H9 (cell line): ENCODE data around the gene PHACTR1. TPM values are rescaled to one million over a fixed set of nuclear protein-coding genes. Genes with fewer than 3 reads are reported as not detected.

ENCODE experiments used
- DNase-seq: peaks from one replicate; pipeline ENCODE4 v3.0.0-alpha.2; 2017
- H2AFZ ChIP-seq: one replicate; pipeline ENCODE4 v1.6.1; 2013; ENCODE audit warnings: mild to moderate bottlenecking, low read length, control low read depth, moderate library complexity
- H2AK5ac ChIP-seq: 2 replicates; pipeline ENCODE4 v1.6.1; 2013; ENCODE audit warnings: low read length, control low read depth, mixed read lengths; ENCODE audit not compliant: insufficient read length
- H2BK120ac ChIP-seq: one replicate; pipeline ENCODE4 v1.6.1; 2013; ENCODE audit warnings: low read depth, mild to moderate bottlenecking, low read length, control low read depth, inconsistent platforms; ENCODE audit not compliant: poor library complexity, severe bottlenecking
- H2BK12ac ChIP-seq: 2 replicates; pipeline ENCODE4 v1.6.1; 2013; ENCODE audit warnings: low read length, control low read depth, mixed read lengths, low read depth; ENCODE audit not compliant: insufficient read length
- H2BK15ac ChIP-seq: 2 replicates; pipeline ENCODE4 v1.6.1; 2013; ENCODE audit warnings: low read depth, low read length, control low read depth
- H2BK20ac ChIP-seq: one replicate; pipeline ENCODE4 v1.6.1; 2013; ENCODE audit warnings: low read depth, mild to moderate bottlenecking, low read length, control low read depth, inconsistent platforms; ENCODE audit not compliant: poor library complexity, severe bottlenecking
- H2BK5ac ChIP-seq: 2 replicates; pipeline ENCODE4 v1.6.1; 2013; ENCODE audit warnings: low read length, control low read depth, mixed read lengths; ENCODE audit not compliant: insufficient read length
- H3K14ac ChIP-seq: 2 replicates; pipeline ENCODE4 v1.6.1; 2013; ENCODE audit warnings: low read length, control low read depth; ENCODE audit not compliant: insufficient read depth
- H3K18ac ChIP-seq: 2 replicates; pipeline ENCODE4 v1.6.1; 2013; ENCODE audit warnings: low read depth, mild to moderate bottlenecking, mixed read lengths, low read length, control low read depth; ENCODE audit not compliant: insufficient read length
- H3K23ac ChIP-seq: 2 replicates; pipeline ENCODE4 v1.6.1; 2013; ENCODE audit warnings: low read length, control low read depth, mixed read lengths, low read depth; ENCODE audit not compliant: insufficient read length
- H3K23me2 ChIP-seq: 2 replicates; pipeline ENCODE4 v1.6.1; 2013; ENCODE audit warnings: low read depth, mild to moderate bottlenecking, mixed read lengths, low read length, control low read depth; ENCODE audit not compliant: insufficient read length, poor library complexity, severe bottlenecking
- H3K27ac ChIP-seq: 2 replicates; pipeline ENCODE4 v1.5.1; 2013; ENCODE audit warnings: low read length, control low read depth, mixed read lengths, low read depth; ENCODE audit not compliant: insufficient read length
- H3K27me3 ChIP-seq: 2 replicates; pipeline ENCODE4 v1.6.1; 2013; ENCODE audit warnings: low read length, control low read depth, inconsistent platforms; ENCODE audit not compliant: insufficient read depth
- H3K4ac ChIP-seq: 2 replicates; pipeline ENCODE4 v1.6.1; 2013; ENCODE audit warnings: low read depth, mild to moderate bottlenecking, control low read depth, inconsistent platforms, low read length, moderate library complexity
- H3K4me1 ChIP-seq: 2 replicates; pipeline ENCODE4 v1.6.1; 2013; ENCODE audit warnings: low read length, control low read depth, inconsistent platforms; ENCODE audit not compliant: insufficient read depth
- H3K4me2 ChIP-seq: 2 replicates; pipeline ENCODE4 v1.6.1; 2013; ENCODE audit warnings: low read length, control low read depth, mixed read lengths; ENCODE audit not compliant: insufficient read length, insufficient read depth
- H3K56ac ChIP-seq: 2 replicates; pipeline ENCODE4 v1.6.1; 2013; ENCODE audit warnings: low read depth, mild to moderate bottlenecking, mixed read lengths, low read length, control low read depth; ENCODE audit not compliant: insufficient read length
- H3K79me1 ChIP-seq: 2 replicates; pipeline ENCODE4 v1.6.1; 2013; ENCODE audit warnings: low read depth, mild to moderate bottlenecking, moderate library complexity, low read length, control low read depth, inconsistent platforms; ENCODE audit not compliant: insufficient read depth, poor library complexity, severe bottlenecking
- H3K79me2 ChIP-seq: 2 replicates; pipeline ENCODE4 v1.6.1; 2013; ENCODE audit warnings: low read length, control low read depth, inconsistent platforms; ENCODE audit not compliant: insufficient read depth
- H3K9ac ChIP-seq: 2 replicates; pipeline ENCODE4 v1.6.1; 2013; ENCODE audit warnings: low read length, control low read depth, mixed read lengths; ENCODE audit not compliant: insufficient read length; ENCODE audit errors: extremely low read depth
- H3K9me3 ChIP-seq: one replicate; pipeline ENCODE4 v1.6.1; 2013; ENCODE audit warnings: low read depth, low read length, inconsistent platforms; ENCODE audit not compliant: control insufficient read depth
- H3T11ph ChIP-seq: one replicate; pipeline ENCODE4 v1.6.1; 2013; ENCODE audit warnings: mild to moderate bottlenecking, low read length, control low read depth, inconsistent platforms
- H4K20me1 ChIP-seq: one replicate; pipeline ENCODE4 v1.6.1; 2013; ENCODE audit not compliant: control insufficient read depth, insufficient read length, insufficient read depth
- H4K5ac ChIP-seq: 2 replicates; pipeline ENCODE4 v1.6.1; 2013; ENCODE audit warnings: low read depth, mild to moderate bottlenecking, mixed read lengths, low read length, control low read depth; ENCODE audit not compliant: insufficient read length
- H4K8ac ChIP-seq: replicated peaks from 2 replicates; pipeline ENCODE4 v1.6.1; 2013; ENCODE audit warnings: low read length, control low read depth, mixed read lengths, low read depth; ENCODE audit not compliant: insufficient read length
- H4K91ac ChIP-seq: 2 replicates; pipeline ENCODE4 v1.6.1; 2013; ENCODE audit warnings: low read depth, mild to moderate bottlenecking, moderate library complexity, mixed read lengths, low read length, control low read depth; ENCODE audit not compliant: insufficient read length
- H3K27ac Mint-ChIP-seq, 3 experiments: 2 replicates in 2 of 3; 3 replicates in 1 of 3; pipeline ENCODE4 v1.8.0; 2020 to 2021; ENCODE audit warnings: mixed read lengths in 3 of 3, mild to moderate bottlenecking in 1 of 3, moderate library complexity in 1 of 3
- H3K27me3 Mint-ChIP-seq: 2 replicates; pipeline ENCODE4 v1.8.0; 2021; ENCODE audit warnings: low read depth, mild to moderate bottlenecking, moderate library complexity, mixed read lengths
- H3K36me3 Mint-ChIP-seq, 3 experiments: 2 replicates in 2 of 3; 3 replicates in 1 of 3; pipeline ENCODE4 v1.8.0; 2020 to 2021; ENCODE audit warnings: low read depth in 3 of 3, mixed read lengths in 3 of 3; ENCODE audit not compliant: insufficient read depth in 1 of 3
- H3K4me1 Mint-ChIP-seq, 2 experiments: 2 replicates each; pipeline ENCODE4 v1.8.0; 2020; ENCODE audit warnings: mixed read lengths in 2 of 2
- H3K4me3 Mint-ChIP-seq, 2 experiments: 2 replicates in 1 of 2; 3 replicates in 1 of 2; pipeline ENCODE4 v1.8.0; 2020 to 2021; ENCODE audit warnings: mild to moderate bottlenecking in 2 of 2, mixed read lengths in 2 of 2, moderate library complexity in 1 of 2
- H3K9me3 Mint-ChIP-seq, 2 experiments: 2 replicates in 1 of 2; 3 replicates in 1 of 2; pipeline ENCODE4 v1.8.0; 2020; ENCODE audit warnings: mild to moderate bottlenecking in 2 of 2, mixed read lengths in 2 of 2, moderate library complexity in 1 of 2
- WGBS: extraction: QIAGEN DNeasy Blood & Tissue Kit; methylation state at CpG from one replicate; pipeline ENCODE4 v1.1.7; 2013; ENCODE audit warnings: missing lambda C conversion rate, low lambda C conversion rate, mixed read lengths; ENCODE audit not compliant: insufficient read length; ENCODE audit errors: extremely low coverage; 5-methylcytosine and 5-hydroxymethylcytosine counted together
- total RNA-seq: library from RNA; stranded (reverse); gene quantifications from 2 replicates; pipeline ENCODE4 v1.2.1, GENCODE V29; 2021
- TF ChIP-seq, protein P1 (sequence below): fragments of 200-600 bp; sonication (generic); conservative IDR thresholded peaks from 3 replicates; pipeline ENCODE4 v1.8.0; 2021; ENCODE audit warnings: antibody characterized with exemption, mild to moderate bottlenecking

Gene PHACTR1
- total RNA-seq, 1 experiment from 2014 or later: 15.9 TPM

DNA sequence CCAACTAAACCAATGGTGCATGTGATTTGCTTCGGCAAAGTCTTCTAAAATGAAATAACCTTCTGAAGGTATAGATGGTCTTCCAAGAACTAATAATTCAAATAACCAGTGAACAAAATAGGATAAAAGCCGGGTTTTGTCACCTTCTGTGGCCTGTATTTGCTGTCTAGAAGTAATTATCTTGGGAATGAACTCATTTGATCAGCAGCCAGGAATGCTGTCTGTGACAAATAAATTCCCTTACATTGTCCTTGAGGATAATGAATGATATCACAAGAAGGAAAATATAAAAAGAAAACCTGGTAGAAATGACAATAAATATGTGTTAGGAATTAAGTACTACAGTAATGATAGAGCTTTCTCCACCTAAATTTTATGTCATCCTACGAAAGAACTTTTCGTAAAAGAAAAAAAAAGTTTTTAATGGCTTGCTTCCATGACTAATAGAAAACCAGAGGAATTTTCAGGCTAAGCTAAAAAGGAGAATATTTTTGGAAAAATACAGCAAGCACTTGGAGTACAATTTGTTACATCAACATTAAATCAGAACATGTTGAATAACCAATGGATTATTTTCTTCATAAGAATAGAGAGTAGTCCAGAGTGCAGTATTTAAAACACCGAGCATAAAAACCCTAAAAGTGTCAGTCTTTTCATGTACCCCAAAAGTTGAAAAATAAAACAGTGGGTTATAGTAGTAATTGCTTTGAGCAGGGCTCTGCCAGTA lies 364.1 kb downstream of the PHACTR1 start:
- Histone ChIP-seq H2BK12ac (no peak overlapping the region), H4K5ac (no peak overlapping the region), H3K23me2 (no peaks in the 10 kb centered on the region), H3K79me2 (no peaks in the 10 kb centered on the region), H3K27me3 (no peaks in the 10 kb centered on the region), H3K18ac (no peak overlapping the region), H4K8ac (no peak overlapping the region), H2BK20ac (no peak overlapping the region), H2BK15ac (no peak overlapping the region), H3K23ac (no peak overlapping the region), H2BK120ac (no peak overlapping the region), H3K56ac (no peak overlapping the region), H2BK5ac (no peak overlapping the region), H3K79me1 (no peaks in the 10 kb centered on the region), H3T11ph (no peak overlapping the region), H4K20me1 (no peaks in the 10 kb centered on the region), H3K27ac (no peak overlapping the region), H3K9me3 (no peaks in the 10 kb centered on the region), H4K91ac (no peak overlapping the region), H3K4me2 (no peak overlapping the region), H3K4ac (no peak overlapping the region), H3K9ac (no peak overlapping the region), H2AFZ (no peak overlapping the region), H3K4me1 (peaks cover 4% of the 10 kb centered on the region; the same call in 1 of the 2 replicates), H2AK5ac (no peak overlapping the region), H3K14ac (no peak overlapping the region)
- no peak for DNase-seq
- Mint-ChIP-seq H3K4me1 (peaks cover 27% of the 10 kb centered on the region in 2 experiments), H3K4me3 (no peak overlapping the region), H3K36me3 (no peaks in the 10 kb centered on the region; a peak in 1 of 7 replicates), H3K27ac (no peak overlapping the region), H3K9me3 (peaks cover 0 to 2% of the 10 kb centered on the region in 2 experiments; a peak in 1 of 5 replicates), H3K27me3 (no peaks in the 10 kb centered on the region; the same call in 1 of the 2 replicates)
- WGBS: no CpG with 5 or more reads among the region's 5 CpGs
- TF ChIP-seq, protein P1, sequence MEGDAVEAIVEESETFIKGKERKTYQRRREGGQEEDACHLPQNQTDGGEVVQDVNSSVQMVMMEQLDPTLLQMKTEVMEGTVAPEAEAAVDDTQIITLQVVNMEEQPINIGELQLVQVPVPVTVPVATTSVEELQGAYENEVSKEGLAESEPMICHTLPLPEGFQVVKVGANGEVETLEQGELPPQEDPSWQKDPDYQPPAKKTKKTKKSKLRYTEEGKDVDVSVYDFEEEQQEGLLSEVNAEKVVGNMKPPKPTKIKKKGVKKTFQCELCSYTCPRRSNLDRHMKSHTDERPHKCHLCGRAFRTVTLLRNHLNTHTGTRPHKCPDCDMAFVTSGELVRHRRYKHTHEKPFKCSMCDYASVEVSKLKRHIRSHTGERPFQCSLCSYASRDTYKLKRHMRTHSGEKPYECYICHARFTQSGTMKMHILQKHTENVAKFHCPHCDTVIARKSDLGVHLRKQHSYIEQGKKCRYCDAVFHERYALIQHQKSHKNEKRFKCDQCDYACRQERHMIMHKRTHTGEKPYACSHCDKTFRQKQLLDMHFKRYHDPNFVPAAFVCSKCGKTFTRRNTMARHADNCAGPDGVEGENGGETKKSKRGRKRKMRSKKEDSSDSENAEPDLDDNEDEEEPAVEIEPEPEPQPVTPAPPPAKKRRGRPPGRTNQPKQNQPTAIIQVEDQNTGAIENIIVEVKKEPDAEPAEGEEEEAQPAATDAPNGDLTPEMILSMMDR: no peak
